SU-DHL-6 (cell line): ENCODE results near the gene ERC1.

Experiments
- EZH2phosphoT487 ChIP-seq: fragments of 200-600 bp; sonication (generic), shearing (Covaris generic); conservative IDR thresholded peaks from 2 replicates; pipeline ENCODE4 v1.6.1; 2018; ENCODE audit warnings: mild to moderate bottlenecking, antibody characterized with exemption, low read length, moderate library complexity, mixed read lengths
- TF ChIP-seq, protein P1 (sequence below): fragments of 200-600 bp; sonication (generic); IDR thresholded peaks from one replicate; pipeline ENCODE4 v1.5.1; 2017; ENCODE audit warnings: antibody characterized with exemption, mild to moderate bottlenecking, low read length, moderate library complexity; ENCODE audit not compliant: insufficient read depth, poor library complexity, severe bottlenecking

GRCh38 chr12:1020389-1020788 is 29.4 kb downstream of the ERC1 start:
- TF ChIP-seq, protein P1, sequence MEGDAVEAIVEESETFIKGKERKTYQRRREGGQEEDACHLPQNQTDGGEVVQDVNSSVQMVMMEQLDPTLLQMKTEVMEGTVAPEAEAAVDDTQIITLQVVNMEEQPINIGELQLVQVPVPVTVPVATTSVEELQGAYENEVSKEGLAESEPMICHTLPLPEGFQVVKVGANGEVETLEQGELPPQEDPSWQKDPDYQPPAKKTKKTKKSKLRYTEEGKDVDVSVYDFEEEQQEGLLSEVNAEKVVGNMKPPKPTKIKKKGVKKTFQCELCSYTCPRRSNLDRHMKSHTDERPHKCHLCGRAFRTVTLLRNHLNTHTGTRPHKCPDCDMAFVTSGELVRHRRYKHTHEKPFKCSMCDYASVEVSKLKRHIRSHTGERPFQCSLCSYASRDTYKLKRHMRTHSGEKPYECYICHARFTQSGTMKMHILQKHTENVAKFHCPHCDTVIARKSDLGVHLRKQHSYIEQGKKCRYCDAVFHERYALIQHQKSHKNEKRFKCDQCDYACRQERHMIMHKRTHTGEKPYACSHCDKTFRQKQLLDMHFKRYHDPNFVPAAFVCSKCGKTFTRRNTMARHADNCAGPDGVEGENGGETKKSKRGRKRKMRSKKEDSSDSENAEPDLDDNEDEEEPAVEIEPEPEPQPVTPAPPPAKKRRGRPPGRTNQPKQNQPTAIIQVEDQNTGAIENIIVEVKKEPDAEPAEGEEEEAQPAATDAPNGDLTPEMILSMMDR, result no peak
- TF ChIP-seq EZH2phosphoT487, result no peak
